SH-SY5Y (cell line): ENCODE data around the gene WFDC6.

Experiments used
- GATA2 ChIP-seq: IDR thresholded peaks from 2 replicates; pipeline ENCODE4 v1.6.1; 2011; ENCODE audit warnings: mild to moderate bottlenecking, low read depth, low read length
- GATA3 ChIP-seq: IDR thresholded peaks from 2 replicates; pipeline ENCODE4 v1.6.1; 2011; ENCODE audit warnings: low read depth, mild to moderate bottlenecking, low read length, moderate library complexity

- TF ChIP-seq GATA2, result no peak
- no peak for TF ChIP-seq GATA3
Measured at GRCh38 chr20:45487231-45487635, 52.0 kb downstream of the WFDC6 start.
